Endodermal cell (in vitro differentiated cells): ENCODE measurements around the gene TTC22. TPM values are rescaled to one million over a fixed set of nuclear protein-coding genes. Genes with fewer than 3 reads are reported as not detected.

Source experiments
- DNase-seq: peaks from one replicate; pipeline ENCODE4 v3.0.0-alpha.2; 2017
- H3K27ac ChIP-seq: 2 replicates; pipeline ENCODE4 v1.5.1; 2013; ENCODE audit warnings: mild to moderate bottlenecking, low read depth, low read length, moderate library complexity
- H3K27me3 ChIP-seq: 2 replicates; pipeline ENCODE4 v1.6.1; 2013; ENCODE audit warnings: mild to moderate bottlenecking, low read length, moderate library complexity; ENCODE audit not compliant: insufficient read depth, control insufficient read depth, poor library complexity, severe bottlenecking
- H3K36me3 ChIP-seq: 2 replicates; pipeline ENCODE4 v1.7.0; 2013; ENCODE audit warnings: mild to moderate bottlenecking, low read length, moderate library complexity; ENCODE audit not compliant: control insufficient read depth, insufficient read depth
- H3K4me1 ChIP-seq: one replicate; pipeline ENCODE4 v1.7.0; 2013; ENCODE audit warnings: low read length; ENCODE audit not compliant: control insufficient read depth, insufficient read depth
- H3K4me3 ChIP-seq: 2 replicates; pipeline ENCODE4 v1.5.1; 2013; ENCODE audit warnings: mild to moderate bottlenecking, low read length, moderate library complexity
- H3K9ac ChIP-seq: 2 replicates; pipeline ENCODE4 v1.6.1; 2013; ENCODE audit warnings: mild to moderate bottlenecking, low read length, moderate library complexity; ENCODE audit not compliant: poor library complexity, severe bottlenecking; ENCODE audit errors: extremely low read depth
- H3K9me3 ChIP-seq: 2 replicates; pipeline ENCODE4 v1.6.1; 2013; ENCODE audit warnings: mild to moderate bottlenecking, low read length, moderate library complexity; ENCODE audit not compliant: control insufficient read depth
- H3K27ac Mint-ChIP-seq: 2 replicates; pipeline ENCODE4 v1.8.0; 2020; ENCODE audit warnings: mixed read lengths
- H3K27me3 Mint-ChIP-seq: 2 replicates; pipeline ENCODE4 v1.8.0; 2021; ENCODE audit warnings: mild to moderate bottlenecking, mixed read lengths; ENCODE audit not compliant: insufficient read depth
- H3K36me3 Mint-ChIP-seq: 2 replicates; pipeline ENCODE4 v1.8.0; 2020; ENCODE audit warnings: low read depth, mixed read lengths
- H3K4me1 Mint-ChIP-seq: 2 replicates; pipeline ENCODE4 v1.8.0; 2020; ENCODE audit warnings: mixed read lengths
- H3K4me3 Mint-ChIP-seq: 2 replicates; pipeline ENCODE4 v1.8.0; 2020; ENCODE audit warnings: mild to moderate bottlenecking, moderate library complexity, mixed read lengths
- H3K9me3 Mint-ChIP-seq: 2 replicates; pipeline ENCODE4 v1.8.0; 2020; ENCODE audit warnings: mild to moderate bottlenecking, mixed read lengths
- CTCF ChIP-seq: fragments of 200-600 bp; sonication (generic); conservative IDR thresholded peaks from 2 replicates; pipeline ENCODE4 v1.5.0; 2021; ENCODE audit warnings: antibody characterized with exemption, mild to moderate bottlenecking
- WGBS, 2 experiments: methylation state at CpG; one replicate each; pipeline versions ENCODE4 v1.1.5 to v1.1.7; 2013; ENCODE audit warnings: missing lambda C conversion rate in 2 of 2, mixed read lengths in 1 of 2; ENCODE audit not compliant: insufficient coverage in 1 of 2, insufficient read length in 1 of 2; 5-methylcytosine and 5-hydroxymethylcytosine counted together
- total RNA-seq, 2 donors: library from RNA; stranded (reverse); fragmentation: NEBNext Ultra II Directional in 1 of 2; extraction: Animal tissue kit (Norgen Biotek cat#: 25700) in 1 of 2; gene quantifications; 2 replicates in 1 of 2; 3 replicates in 1 of 2; pipeline ENCODE4 v1.2.1, GENCODE V29; 2021

The TTC22 gene
- total RNA-seq, 2 donors from 2014 or later = 0.44 to 0.53 TPM

GRCh38 chr1:54834007-54834541 is 33.0 kb upstream of the TTC22 start:
- H3K9me3 Mint-ChIP-seq = peaks cover 4% of the 10 kb centered on the region
- WGBS, 2 experiments = 83% methylated on average over 1 of the region's 1 CpG
- Histone ChIP-seq H3K9ac (no peak overlapping the region), H3K9me3 (no peaks in the 10 kb centered on the region), H3K36me3 (no peaks in the 10 kb centered on the region), H3K4me3 (no peak overlapping the region), H3K27me3 (peaks cover 4% of the 10 kb centered on the region), H3K27ac (no peak overlapping the region), H3K4me1 (no peaks in the 10 kb centered on the region)
- no peak for TF ChIP-seq CTCF
- H3K27me3 Mint-ChIP-seq = peaks cover 8% of the 10 kb centered on the region
- no peaks in the 10 kb centered on the region for H3K4me1 Mint-ChIP-seq
- DNase-seq = no peak
- no peaks in the 10 kb centered on the region for H3K36me3 Mint-ChIP-seq
- no peak overlapping the region for H3K27ac Mint-ChIP-seq
- no peak overlapping the region for H3K4me3 Mint-ChIP-seq

- Mint-ChIP-seq H3K9me3 (peaks cover 5% of the 10 kb centered on the region), H3K27me3 (peaks cover 9% of the 10 kb centered on the region), H3K27ac (no peak overlapping the region), H3K36me3 (no peaks in the 10 kb centered on the region), H3K4me1 (no peaks in the 10 kb centered on the region), H3K4me3 (no peak overlapping the region)
- Histone ChIP-seq H3K9ac (no peak overlapping the region), H3K27me3 (peaks cover 4% of the 10 kb centered on the region), H3K27ac (no peak overlapping the region), H3K4me1 (no peaks in the 10 kb centered on the region), H3K36me3 (no peaks in the 10 kb centered on the region), H3K9me3 (no peaks in the 10 kb centered on the region), H3K4me3 (no peak overlapping the region)
- no peak for TF ChIP-seq CTCF
- 86 to 91% methylated on average over 3 to 9 of the region's 9 CpGs for WGBS, 2 experiments
- peak; percentile 44 for DNase-seq
Observed at GRCh38 chr1:54833121-54833520, 32.0 kb upstream of the TTC22 start.

GRCh38 chr1:54826226-54826816 is 25.2 kb upstream of the TTC22 start:
- 92 to 100% methylated on average over 3 to 4 of the region's 4 CpGs for WGBS, 2 experiments
- H3K27me3 Mint-ChIP-seq = peaks cover 9% of the 10 kb centered on the region
- H3K27ac Mint-ChIP-seq = no peak overlapping the region
- Histone ChIP-seq H3K4me3 (no peak overlapping the region), H3K9ac (no peak overlapping the region), H3K9me3 (peaks cover 10% of the 10 kb centered on the region), H3K27me3 (peaks cover 4% of the 10 kb centered on the region), H3K4me1 (no peaks in the 10 kb centered on the region), H3K27ac (no peak overlapping the region), H3K36me3 (no peaks in the 10 kb centered on the region)
- no peaks in the 10 kb centered on the region for H3K4me1 Mint-ChIP-seq
- no peak for TF ChIP-seq CTCF
- H3K36me3 Mint-ChIP-seq = no peaks in the 10 kb centered on the region
- peaks cover 21% of the 10 kb centered on the region for H3K9me3 Mint-ChIP-seq
- no peak overlapping the region for H3K4me3 Mint-ChIP-seq
- no peak for DNase-seq
